EL (cell line): ENCODE measurements around the gene PHETA2.
"Not testable (repeated sequence)": the region's sequence is repeated elsewhere in the genome, so short reads cannot be mapped to it uniquely, and the experiment has no call there.

Source experiments
- DNase-seq: peaks from one replicate; pipeline ENCODE4 v3.0.0-alpha.2; 2016

Gene PHETA2

DNA sequence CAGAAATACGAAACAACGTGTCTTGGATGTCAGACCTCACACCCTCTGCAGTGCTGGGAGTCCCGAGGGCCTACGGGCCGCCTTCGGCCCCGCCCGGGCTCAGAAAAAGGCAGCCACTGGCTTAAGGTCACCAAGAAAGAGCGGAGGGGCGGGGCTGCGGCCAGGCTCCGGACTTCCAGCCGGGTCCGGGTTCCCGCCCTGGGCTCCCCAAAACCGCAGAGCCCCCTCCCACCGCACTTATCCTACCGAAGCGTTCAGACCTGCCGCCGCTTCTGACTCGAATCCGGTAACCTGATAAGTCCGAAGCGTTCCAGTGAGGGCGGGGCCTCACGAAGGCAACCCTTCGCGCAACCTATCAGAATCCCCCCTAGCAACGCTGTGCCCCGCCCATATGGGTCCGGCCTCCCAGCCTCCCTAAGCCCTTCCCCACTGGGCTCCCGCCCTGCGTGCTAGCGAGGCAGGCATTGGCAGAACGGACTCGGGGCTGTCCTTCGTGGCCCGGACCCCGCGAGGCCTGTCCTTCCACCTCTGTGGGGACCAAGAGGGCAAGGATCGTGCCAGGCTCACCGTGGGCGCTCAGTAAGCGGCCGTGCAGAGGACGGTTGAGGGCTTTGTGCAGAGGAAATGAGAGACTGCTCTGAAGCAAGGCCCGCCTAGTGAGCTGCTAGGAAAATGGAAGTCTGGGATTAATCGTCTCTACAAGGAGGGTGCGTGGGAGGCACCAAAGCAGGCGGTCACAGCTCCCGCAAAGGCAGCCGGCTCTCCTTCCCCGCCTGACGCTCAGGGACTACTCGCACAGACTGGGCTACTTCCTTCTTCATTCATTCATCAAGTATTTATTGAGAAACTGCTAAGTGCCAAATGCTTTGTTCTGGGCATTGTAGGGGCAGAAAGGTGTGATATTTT is 3.3 kb upstream of the PHETA2 start, which contains the start of gene NAGA:
Gene NAGA (minus strand): TSS at position 296 of the 906 bp plus-strand sequence. CDS start 515 bp downstream, outside the sequence.
- peak; percentile 99 for DNase-seq

- DNase-seq = not testable (repeated sequence)
Observed at GRCh38 chr22:42071508-42071907, 2.5 kb upstream of the PHETA2 start.

DNA sequence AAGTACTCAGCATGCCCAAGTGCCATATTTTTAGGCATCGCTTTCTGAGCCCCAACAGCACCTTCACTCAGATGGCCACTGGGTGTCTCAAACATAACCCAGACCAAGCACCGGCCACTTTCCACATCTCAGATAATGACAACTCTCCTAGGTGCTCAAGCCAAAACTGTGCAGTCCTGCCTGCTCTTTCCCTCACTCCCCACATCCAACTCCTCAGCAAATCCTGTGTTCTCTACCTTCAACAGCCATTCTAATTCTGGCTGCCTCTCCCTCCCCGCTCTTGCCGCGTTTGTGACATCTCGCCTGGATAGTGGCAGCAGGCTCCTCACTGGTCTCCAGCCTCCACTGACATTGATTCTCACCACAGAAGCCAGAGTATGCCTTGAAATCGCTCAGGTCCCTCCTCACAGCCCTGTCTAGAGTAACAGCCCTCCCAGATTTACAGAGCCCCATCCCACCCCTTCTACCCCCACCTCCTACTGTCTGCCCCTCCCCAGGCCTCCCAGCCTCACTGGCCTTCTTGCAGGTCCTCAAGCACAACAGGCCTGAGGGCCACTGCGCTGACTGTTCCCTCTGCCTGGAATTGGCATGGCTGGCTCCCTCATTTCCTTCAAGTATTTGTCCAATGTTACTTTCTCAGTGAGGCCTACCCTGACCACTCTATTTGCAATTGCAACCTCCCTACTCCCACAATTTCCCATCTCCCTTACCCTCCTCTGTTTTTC is 1.3 kb upstream of the PHETA2 start:
- no peak for DNase-seq

GRCh38 chr22:42073621-42074041 is 417 bp upstream of the PHETA2 start:
- DNase-seq = no peak

- DNase-seq = no peak
Observed at GRCh38 chr22:42074846-42075676, 1.0 kb downstream of the PHETA2 start.

DNA sequence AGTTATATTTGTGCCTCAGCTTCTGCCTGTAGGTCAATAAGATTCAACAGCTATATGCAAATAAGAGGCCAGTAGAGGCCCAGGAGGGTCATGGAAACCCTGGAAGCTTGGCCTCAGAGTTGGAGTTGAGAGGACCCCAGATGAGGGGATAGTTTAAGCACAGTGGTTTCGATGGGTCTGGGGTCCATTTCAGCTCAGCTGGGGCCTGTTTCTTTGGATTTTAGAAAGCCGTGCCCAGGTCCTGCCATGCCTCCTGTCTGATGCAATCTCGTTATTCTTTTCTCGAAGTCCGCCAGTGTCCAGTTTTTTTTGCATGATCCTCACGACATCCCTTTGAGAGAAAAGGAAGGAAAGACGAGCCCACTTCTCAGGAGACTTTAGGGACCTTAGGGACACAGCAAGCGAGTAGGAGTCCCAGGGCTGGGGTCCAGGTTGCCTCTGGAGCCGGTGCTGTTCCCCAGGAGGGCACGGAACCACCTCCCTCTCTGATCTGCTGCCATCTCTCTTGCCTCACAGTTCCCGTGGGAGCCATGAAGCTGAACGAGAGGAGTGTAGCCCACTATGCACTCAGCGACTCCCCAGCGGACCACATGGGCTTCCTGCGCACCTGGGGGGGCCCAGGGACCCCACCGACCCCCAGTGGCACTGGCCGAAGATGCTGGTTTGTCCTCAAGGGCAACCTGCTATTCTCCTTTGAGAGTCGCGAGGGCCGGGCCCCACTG is 2.9 kb downstream of the PHETA2 start:
- DNase-seq = no peak

DNA sequence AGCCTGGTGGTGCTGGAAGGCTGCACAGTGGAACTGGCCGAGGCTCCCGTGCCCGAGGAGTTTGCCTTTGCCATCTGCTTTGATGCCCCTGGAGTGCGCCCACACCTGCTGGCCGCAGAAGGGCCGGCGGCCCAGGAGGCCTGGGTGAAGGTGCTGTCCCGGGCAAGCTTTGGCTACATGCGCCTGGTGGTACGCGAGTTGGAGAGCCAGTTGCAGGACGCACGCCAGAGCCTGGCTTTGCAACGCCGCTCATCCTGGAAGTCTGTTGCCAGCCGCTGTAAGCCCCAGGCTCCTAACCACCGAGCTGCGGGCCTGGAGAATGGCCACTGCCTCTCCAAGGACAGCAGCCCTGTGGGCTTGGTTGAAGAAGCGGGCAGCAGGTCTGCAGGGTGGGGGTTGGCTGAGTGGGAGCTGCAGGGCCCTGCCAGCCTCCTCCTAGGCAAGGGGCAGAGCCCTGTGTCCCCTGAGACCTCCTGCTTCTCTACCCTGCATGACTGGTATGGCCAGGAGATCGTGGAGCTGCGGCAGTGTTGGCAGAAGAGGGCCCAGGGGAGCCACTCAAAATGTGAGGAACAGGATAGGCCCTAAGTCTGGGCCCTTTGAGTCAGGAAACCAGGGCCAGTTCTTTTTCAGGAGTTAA is 3.6 kb downstream of the PHETA2 start:
- no peak for DNase-seq

DNA sequence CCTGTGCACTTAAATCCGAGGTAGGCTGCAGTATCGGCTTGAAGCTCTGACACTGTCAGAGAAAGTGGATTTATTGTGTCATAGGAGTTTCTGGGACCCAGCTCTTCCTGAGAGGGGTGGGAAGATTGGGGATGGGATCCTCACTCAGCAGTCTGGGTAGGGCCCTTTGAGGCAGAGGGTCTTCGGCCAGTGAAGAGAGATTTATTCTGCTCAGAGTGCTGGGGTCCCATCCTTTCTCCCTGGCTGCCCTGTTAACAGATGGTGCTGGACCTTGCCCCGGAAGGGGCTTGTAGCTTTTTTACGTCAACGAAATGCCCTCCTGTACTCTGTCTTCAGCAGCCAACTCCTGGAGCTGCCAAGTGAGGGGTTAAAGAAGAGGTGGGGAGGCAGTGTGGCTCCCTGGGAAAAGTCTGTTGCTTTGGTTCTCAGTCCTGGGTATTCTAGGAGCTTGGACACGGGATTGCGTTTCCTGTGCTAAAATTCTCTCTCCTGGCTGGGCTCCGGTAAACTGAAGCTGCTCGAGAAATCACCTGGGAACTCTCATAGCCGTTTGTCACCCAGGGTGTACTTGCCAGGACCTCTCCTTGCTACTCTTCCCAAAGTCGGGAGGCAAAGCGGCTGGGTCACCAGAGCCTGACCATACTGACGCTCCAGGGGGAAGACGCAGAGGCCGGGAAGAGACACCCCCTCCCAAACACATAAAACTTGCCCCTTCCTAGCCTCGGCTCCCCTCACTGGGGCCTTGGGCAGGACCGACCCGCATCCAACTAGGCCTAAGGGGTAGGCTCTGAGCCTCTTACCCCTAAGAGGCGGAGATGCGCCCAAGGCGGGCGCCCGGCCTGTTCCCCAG is 4.6 kb downstream of the PHETA2 start:
- DNase-seq = no peak

GRCh38 chr22:42079319-42080251 is 5.5 kb downstream of the PHETA2 start, which contains the start of gene SMDT1:
TSS of gene SMDT1 (plus strand) at chr22:42079700. CDS start at chr22:42079769, 69 bp downstream.
- DNase-seq = peak; percentile 99

GRCh38 chr22:42080287-42080686 is 6.2 kb downstream of the PHETA2 start:
- peak; percentile 59 for DNase-seq

DNA sequence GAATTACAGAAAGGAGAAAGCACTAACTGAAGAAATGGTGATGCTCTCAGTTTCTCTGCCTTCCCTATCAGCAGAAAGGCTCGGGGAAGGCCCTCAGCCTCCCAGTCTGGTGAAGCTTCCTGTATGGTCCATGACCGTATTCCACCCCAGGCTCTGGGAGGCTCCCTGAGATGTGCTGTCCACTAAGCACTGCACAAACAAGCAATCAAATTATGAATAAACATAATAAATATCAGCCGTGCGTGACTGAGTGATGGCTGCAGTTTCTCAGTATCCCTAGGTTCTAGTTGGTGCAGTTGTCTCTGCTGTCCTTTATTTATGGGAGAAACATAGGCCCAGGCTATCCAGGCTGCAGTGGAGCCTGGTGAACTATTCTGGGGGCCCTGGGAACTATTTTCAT is 9.1 kb downstream of the PHETA2 start:
- no peak for DNase-seq

GRCh38 chr22:42084874-42085273 is 10.8 kb downstream of the PHETA2 start:
- no peak for DNase-seq

DNA sequence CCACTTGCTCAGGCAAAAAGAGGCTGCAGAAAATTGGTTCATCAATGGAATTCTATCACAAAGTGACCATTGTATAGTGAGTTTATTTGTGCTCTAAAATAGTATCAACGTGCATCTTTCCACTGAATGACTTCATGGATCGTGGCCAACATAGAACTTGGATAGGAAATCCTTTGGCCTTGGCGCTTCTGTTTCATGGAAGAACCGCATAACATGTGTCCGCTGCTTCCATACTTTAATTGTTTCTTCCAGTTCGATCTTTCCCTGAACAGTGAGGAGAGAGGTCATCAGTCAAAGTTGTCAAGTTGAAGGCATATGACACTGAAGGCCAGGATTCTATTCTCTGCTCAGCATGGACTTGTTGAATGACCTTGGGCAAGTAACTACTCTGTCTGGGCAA is 12.0 kb downstream of the PHETA2 start:
- DNase-seq = no peak

GRCh38 chr22:42090596-42091454 is 16.8 kb downstream of the PHETA2 start, which contains the start of gene NDUFA6:
TSS of gene NDUFA6 (minus strand) at chr22:42090772. CDS start at chr22:42090744, 28 bp downstream.
- peak; percentile 100 for DNase-seq

GRCh38 chr22:42091455-42091782 is 17.4 kb downstream of the PHETA2 start:
- DNase-seq = no peak

- DNase-seq = no peak
Observed at GRCh38 chr22:42101199-42101598, 27.2 kb downstream of the PHETA2 start.

DNA sequence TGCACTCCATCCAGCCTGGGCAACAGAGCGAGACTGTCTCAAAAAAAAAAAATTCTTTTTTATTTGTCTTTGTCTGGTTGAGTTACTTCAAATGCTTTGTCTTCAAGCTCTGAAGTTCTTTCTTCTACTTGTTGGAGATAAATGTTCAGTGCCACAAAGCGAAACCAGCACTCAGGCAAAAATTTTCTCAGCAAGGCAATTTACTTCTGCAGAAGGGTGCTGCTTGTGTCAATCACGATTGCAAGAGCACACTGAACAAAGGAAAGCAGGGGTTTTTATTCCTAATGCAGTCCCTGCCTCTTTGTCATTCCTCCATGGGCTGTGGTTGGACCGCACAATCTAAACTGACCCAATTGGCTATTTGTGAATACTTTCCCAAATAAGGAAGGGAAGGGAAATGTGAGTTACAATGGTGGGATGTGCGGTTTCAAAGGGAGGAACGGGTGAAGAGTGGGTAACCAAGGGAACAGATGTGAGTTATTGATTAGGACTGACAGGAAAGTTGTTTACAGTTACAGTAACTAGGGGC is 30.3 kb downstream of the PHETA2 start:
- DNase-seq = not testable (repeated sequence)

DNA sequence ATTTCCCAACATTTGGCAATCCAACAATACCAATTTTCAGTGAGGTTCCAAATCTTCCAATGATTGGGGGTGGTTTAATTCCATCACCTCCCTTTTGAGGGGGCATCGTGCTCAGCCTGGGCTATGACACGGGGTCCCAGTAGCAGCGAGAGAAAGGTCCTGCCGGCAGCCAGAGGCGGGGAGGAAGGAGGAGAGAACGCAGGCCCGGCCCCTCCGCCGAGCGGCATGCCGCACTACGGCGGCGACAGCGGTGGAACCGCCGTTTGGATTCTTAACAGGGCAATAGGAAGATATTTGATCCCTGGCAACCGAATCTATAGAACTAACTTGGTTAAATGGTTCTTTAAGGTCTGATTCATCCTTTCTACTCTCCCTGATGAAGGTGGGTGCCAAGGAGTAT is 34.8 kb downstream of the PHETA2 start:
- DNase-seq = no peak
